Cardiac fibroblast (primary cell): Measurements from ENCODE around the gene KIFC3.

Source experiments
- DNase-seq, 2 donors: peaks; one replicate each; pipeline versions ENCODE4 v3.0.0 to v3.0.0-alpha.2; 2010; ENCODE audit warnings: low read depth in 2 of 2
- H3K4me3 ChIP-seq, 2 donors: replicated peaks in 1 of 2; 1 replicate in 1 of 2; 2 replicates in 1 of 2; pipeline ENCODE4 v1.5.1; 2011; ENCODE audit warnings: low read depth in 2 of 2, low read length in 2 of 2, mild to moderate bottlenecking in 2 of 2, moderate library complexity in 1 of 2
- TF ChIP-seq, protein P1 (sequence below): IDR thresholded peaks from one replicate; pipeline ENCODE4 v1.5.1; 2011; ENCODE audit warnings: low read depth, mild to moderate bottlenecking, low read length, inconsistent platforms

Gene KIFC3

DNA sequence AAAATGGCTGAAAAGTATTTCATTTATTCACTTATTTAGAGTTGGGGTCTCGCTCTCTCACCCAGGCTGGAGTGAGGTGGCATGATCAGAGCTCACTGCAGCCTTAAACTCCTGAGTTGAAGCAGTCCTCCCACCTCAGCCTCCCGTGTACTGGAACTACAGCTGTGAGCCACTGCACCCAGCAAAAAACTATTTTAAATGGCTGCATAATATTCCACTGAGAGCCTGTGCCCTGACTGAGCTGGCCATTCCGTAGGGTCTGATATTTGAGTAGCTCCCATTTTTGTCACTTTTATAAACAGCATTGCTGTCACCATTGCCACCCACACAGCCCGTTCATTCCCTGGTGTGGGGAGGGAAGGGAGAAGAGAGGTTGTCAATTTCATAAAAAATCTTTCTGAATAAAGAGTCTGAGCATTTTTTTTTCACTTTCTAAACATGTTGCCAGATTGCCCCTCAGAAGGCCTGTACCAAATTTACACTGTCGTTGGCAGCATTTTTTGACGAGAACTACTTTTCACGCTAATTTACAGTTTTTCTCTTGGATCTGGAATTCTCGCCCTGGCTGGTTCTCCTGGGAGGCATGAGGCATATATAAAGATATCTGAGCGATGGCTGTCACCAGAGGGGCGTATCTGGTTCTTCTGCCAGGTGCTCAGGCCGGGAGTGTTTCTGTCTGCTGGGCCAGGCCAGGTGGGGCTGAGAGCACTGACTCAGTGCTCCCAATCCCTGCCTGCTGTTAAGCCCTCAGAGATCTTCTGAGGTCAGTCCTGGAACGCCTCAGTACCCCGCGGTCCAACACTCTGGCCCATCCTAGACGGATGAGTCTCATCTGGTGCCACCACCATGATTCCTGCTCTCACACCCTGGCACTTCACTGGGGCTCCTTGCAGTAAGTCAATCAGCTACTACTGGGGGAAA is 7.2 kb upstream of the KIFC3 start:
- TF ChIP-seq, protein P1, sequence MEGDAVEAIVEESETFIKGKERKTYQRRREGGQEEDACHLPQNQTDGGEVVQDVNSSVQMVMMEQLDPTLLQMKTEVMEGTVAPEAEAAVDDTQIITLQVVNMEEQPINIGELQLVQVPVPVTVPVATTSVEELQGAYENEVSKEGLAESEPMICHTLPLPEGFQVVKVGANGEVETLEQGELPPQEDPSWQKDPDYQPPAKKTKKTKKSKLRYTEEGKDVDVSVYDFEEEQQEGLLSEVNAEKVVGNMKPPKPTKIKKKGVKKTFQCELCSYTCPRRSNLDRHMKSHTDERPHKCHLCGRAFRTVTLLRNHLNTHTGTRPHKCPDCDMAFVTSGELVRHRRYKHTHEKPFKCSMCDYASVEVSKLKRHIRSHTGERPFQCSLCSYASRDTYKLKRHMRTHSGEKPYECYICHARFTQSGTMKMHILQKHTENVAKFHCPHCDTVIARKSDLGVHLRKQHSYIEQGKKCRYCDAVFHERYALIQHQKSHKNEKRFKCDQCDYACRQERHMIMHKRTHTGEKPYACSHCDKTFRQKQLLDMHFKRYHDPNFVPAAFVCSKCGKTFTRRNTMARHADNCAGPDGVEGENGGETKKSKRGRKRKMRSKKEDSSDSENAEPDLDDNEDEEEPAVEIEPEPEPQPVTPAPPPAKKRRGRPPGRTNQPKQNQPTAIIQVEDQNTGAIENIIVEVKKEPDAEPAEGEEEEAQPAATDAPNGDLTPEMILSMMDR, result no peak
- H3K4me3 ChIP-seq, result no peak overlapping the region
- no peak for DNase-seq

DNA sequence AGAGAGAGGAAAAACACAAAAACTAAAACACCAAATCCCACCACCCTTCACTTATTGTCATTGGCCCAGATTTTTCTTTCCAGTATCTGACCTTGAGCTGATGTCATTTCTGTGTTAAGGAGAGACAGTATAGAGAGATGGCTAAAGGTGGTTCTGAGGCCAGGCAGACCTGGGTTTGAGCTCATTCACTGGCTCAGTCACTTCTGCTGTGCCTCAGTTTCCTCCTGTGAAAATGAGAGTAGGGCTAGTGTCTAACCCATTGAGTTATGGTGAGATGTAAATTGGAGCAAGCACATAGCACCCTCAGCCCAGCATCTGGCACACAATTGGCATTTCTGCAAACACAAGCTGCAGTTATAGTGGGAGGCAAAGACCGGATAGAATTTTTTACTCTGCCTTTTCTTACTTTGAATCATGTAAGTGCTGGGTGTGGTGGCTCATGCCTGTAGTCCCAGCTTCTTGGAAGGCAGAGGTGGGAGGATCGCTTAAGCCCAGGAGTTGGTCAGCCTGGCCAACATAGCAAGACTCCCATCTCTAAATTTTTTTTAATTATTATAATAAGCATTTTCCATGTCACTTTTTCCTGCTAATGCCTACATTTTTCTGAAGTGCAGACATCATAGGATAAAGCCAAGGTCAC is 6.4 kb upstream of the KIFC3 start:
- no peak for DNase-seq
- no peak overlapping the region for H3K4me3 ChIP-seq
- TF ChIP-seq, protein P1, result no peak

DNA sequence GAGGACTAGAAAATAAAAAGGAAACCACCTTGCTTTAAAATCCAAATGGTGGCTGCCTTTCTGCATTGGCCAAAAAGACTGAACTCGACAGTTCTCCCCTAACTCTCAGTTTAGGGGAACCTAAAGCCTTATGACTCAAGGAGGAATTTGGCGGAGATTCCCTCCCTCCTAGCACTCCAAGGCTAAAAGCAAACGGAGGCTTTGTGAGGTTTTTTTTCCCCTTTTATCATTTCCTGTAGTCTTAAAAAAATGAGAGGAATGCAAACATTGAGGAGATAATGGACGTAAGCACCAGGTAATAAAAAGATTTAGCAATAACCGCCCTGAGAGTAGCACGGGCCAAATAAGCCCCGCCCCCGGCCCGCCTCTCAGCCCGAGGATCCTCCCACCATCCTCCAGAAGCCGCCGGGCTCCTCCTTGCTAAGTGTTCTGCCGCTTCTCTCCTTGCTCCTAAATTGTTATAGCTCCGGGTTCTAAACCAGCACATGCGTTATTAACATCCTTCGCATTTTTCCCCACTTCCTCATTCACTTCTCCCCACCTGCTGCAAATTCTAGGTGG is 5.8 kb upstream of the KIFC3 start:
- TF ChIP-seq, protein P1, result no peak
- no peak overlapping the region for H3K4me3 ChIP-seq
- DNase-seq, result peak; percentile 89 to 94

DNA sequence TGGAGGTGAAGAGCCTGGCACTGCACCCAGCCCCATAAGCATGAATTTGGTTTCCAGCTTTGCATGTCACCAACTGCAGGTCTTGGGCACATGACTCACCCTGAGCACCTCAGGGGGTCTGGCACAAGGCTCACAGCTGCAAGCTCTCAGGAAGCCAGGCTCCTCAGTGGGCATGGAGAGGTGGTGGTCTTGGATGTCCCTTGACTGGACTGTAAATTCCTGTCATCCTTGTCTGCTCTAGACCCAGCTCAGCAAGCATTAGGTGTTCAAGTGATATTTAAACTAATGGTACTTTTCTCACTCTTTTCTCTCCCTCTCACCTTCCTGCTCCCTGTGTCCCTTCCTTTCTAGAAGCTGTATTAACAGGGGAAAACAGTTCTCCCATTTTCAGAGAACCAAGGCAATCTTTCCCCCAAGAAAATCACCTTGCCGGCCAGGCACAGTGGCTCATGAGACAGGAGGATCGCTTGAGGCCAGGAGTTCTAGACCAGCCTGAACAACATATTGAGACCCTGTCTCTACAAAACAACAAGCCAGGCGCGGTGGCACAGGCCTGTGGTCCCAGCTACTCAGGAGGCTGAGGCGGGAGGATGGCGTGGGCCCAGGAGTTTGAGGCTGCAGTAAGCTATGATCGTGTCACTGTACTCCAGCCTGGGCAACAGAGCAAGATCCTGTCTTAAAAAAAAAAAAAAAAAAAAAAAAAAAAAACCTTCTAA is 5.1 kb upstream of the KIFC3 start:
- no peak for DNase-seq
- no peak overlapping the region for H3K4me3 ChIP-seq
- TF ChIP-seq, protein P1, result no peak

DNA sequence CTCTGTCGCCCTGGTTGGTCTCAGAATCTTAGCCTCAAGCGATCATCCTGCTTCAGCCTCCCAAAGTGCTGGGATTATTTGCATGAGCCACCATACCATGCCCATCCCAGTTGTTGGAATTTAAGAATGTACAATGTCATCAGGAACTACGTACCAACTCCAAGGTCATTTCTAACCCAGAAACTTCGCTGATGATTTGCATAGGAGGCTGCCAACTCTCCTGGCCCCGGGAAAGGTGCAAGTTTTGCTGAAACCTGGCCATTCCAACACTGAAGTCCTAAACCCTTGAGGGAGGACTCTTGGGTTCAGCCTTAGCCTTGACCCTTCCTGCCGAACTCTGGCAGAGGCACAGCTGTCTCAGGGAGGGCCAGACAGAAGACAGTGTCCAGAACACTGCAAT is 2.9 kb upstream of the KIFC3 start:
- no peak for DNase-seq
- no peak overlapping the region for H3K4me3 ChIP-seq
- TF ChIP-seq, protein P1, result no peak

DNA sequence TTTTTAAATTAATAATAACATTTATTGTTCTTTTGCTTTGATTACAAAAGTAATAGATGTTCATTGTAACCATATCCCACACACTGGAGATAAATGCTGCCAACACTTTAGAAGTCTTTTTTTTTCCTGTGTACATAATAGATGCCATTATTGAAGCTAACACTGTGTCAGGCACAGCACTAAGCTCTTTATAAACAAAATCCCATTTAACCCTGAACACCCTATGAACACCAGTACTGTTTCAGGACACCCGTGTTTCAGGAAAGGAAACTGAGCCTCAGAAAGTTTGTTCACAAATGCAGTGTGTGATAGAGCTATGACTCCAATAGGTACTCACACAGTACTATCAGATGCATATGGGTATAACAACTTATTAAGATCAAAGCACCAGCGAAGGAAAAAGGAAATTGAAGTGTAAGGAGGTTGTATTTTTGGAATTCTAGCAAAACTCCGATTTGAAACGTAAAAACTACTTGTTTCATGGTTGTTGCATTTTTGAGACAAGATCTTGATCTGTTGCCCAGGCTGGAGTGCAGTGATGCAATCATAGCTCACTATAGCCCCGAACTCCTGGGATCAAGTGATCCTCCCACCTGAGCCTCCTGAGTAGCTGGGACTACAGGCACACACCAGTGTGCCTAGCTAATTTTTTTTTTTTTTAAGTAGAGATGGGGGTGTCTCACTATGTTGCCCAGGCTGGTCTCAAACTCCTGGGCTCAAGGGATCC is 2.0 kb upstream of the KIFC3 start:
- no peak overlapping the region for H3K4me3 ChIP-seq
- TF ChIP-seq, protein P1, result no peak
- DNase-seq, result no peak
